Femur (tissue), 1 donor: Measurements from ENCODE around the gene HYAL1.

Experiments used
- DNase-seq: peaks from one replicate; pipeline ENCODE4 v3.0.0-alpha.2; 2017

HYAL1 gene

GRCh38 chr3:50334339-50335075 is 31.1 kb upstream of the HYAL1 start:
- DNase-seq: no peak

- DNase-seq: no peak
Measured at GRCh38 chr3:50333744-50334328, 30.5 kb upstream of the HYAL1 start.

- no peak for DNase-seq
Measured at GRCh38 chr3:50331364-50331907, 28.1 kb upstream of the HYAL1 start.

GRCh38 chr3:50330330-50330729 is 27.0 kb upstream of the HYAL1 start:
- no peak for DNase-seq

- peak; percentile 97 for DNase-seq
Measured at GRCh38 chr3:50327943-50328691, 24.7 kb upstream of the HYAL1 start, which contains the start of gene TUSC2. TSS of gene TUSC2 (minus strand) at chr3:50328223. CDS start at chr3:50328099, 124 bp downstream.

GRCh38 chr3:50327129-50327528 is 23.8 kb upstream of the HYAL1 start:
- peak; percentile 27 for DNase-seq

GRCh38 chr3:50326182-50326541 is 22.8 kb upstream of the HYAL1 start:
- no peak for DNase-seq

- no peak for DNase-seq
Measured at GRCh38 chr3:50325497-50326181, 22.3 kb upstream of the HYAL1 start.

- peak; percentile 19 for DNase-seq
Measured at GRCh38 chr3:50325113-50325480, 21.7 kb upstream of the HYAL1 start.

GRCh38 chr3:50324351-50325112 is 21.2 kb upstream of the HYAL1 start:
- peak; percentile 79 for DNase-seq

- peak; percentile 35 for DNase-seq
Measured at GRCh38 chr3:50323614-50324199, 20.3 kb upstream of the HYAL1 start.

- no peak for DNase-seq
Measured at GRCh38 chr3:50323092-50323600, 19.8 kb upstream of the HYAL1 start.

- peak; percentile 57 for DNase-seq
Measured at GRCh38 chr3:50322386-50323091, 19.2 kb upstream of the HYAL1 start, which contains the start of gene HYAL2. TSS of gene HYAL2 (minus strand) at chr3:50322745. CDS start at chr3:50320489, 2,256 bp downstream.

- no peak for DNase-seq
Measured at GRCh38 chr3:50322115-50322385, 18.7 kb upstream of the HYAL1 start.

GRCh38 chr3:50321336-50322114 is 18.2 kb upstream of the HYAL1 start:
- DNase-seq: peak; percentile 93

GRCh38 chr3:50320853-50321335 is 17.5 kb upstream of the HYAL1 start:
- peak; percentile 87 for DNase-seq

GRCh38 chr3:50319894-50320625 is 16.7 kb upstream of the HYAL1 start:
- no peak for DNase-seq

- peak; percentile 17 for DNase-seq
Measured at GRCh38 chr3:50319181-50319893, 16.0 kb upstream of the HYAL1 start.

GRCh38 chr3:50318615-50319014 is 15.2 kb upstream of the HYAL1 start:
- peak; percentile 32 for DNase-seq
